H7 (cell line): ENCODE results near the gene CCNC. TPM values are rescaled to one million over a fixed set of nuclear protein-coding genes. Genes with fewer than 3 reads are reported as not detected.
"Not testable (repeated sequence)": the region's sequence is repeated elsewhere in the genome, so short reads cannot be mapped to it uniquely, and the experiment has no call there.

Experiments used
- DNase-seq: peaks from one replicate; pipeline ENCODE4 v3.0.0; 2012
- H3K27me3 ChIP-seq: 2 replicates; pipeline ENCODE4 v1.6.0; 2011; ENCODE audit warnings: mild to moderate bottlenecking, low read length; ENCODE audit not compliant: control insufficient read depth, insufficient read depth
- H3K36me3 ChIP-seq: replicated peaks from 2 replicates; pipeline ENCODE4 v1.5.1; 2011; ENCODE audit warnings: low read length; ENCODE audit not compliant: control insufficient read depth, insufficient read depth
- H3K4me3 ChIP-seq: 2 replicates; pipeline ENCODE4 v1.5.1; 2011; ENCODE audit warnings: low read depth, mild to moderate bottlenecking, control low read depth, low read length, moderate library complexity; ENCODE audit not compliant: insufficient read depth
- total RNA-seq: library from RNA; depleted of rRNA; stranded (reverse); fragments of >200 nt; shearing (Covaris generic); gene quantifications from 2 replicates; pipeline ENCODE4 v1.2.3, GENCODE V29; 2014

Gene CCNC
- total RNA-seq, 1 experiment from 2014 or later, result 127 TPM

- Histone ChIP-seq H3K4me3 (no peak overlapping the region), H3K27me3 (peaks cover 100% of the 10 kb centered on the region), H3K36me3 (no peaks in the 10 kb centered on the region)
- DNase-seq, result no peak
These were observed 37.6 kb upstream of the CCNC start for GRCh38 chr6:99605911-99606655.

GRCh38 chr6:99605074-99605734, 36.7 kb upstream of the CCNC start:
- peak; percentile 67 for DNase-seq
- Histone ChIP-seq H3K36me3 (no peaks in the 10 kb centered on the region), H3K27me3 (peaks cover 100% of the 10 kb centered on the region), H3K4me3 (no peak overlapping the region)

GRCh38 chr6:99604166-99605073, 36.0 kb upstream of the CCNC start:
- peaks cover 99% of the 10 kb centered on the region for H3K27me3 ChIP-seq
- H3K36me3 ChIP-seq, result no peaks in the 10 kb centered on the region
- no peak overlapping the region for H3K4me3 ChIP-seq
- DNase-seq, result peak; percentile 60

- Histone ChIP-seq H3K4me3 (peak overlapping the region; percentile 9; the same call in 1 of the 2 replicates), H3K27me3 (peaks cover 98% of the 10 kb centered on the region), H3K36me3 (no peaks in the 10 kb centered on the region)
- DNase-seq, result peak; percentile 88
These were observed 35.1 kb upstream of the CCNC start for GRCh38 chr6:99603421-99604165.

GRCh38 chr6:99602520-99603420, 34.3 kb upstream of the CCNC start:
- DNase-seq, result peak; percentile 45
- H3K36me3 ChIP-seq, result no peaks in the 10 kb centered on the region
- peaks cover 98% of the 10 kb centered on the region for H3K27me3 ChIP-seq
- peak overlapping the region; percentile 2; the same call in 1 of the 2 replicates for H3K4me3 ChIP-seq

- not testable (repeated sequence) for H3K4me3 ChIP-seq, H3K36me3 ChIP-seq, DNase-seq
- H3K27me3 ChIP-seq, result peaks cover 97% of the 10 kb centered on the region
These were observed 26.2 kb upstream of the CCNC start for GRCh38 chr6:99594696-99595095.

- H3K36me3 ChIP-seq, result no peaks in the 10 kb centered on the region
- H3K27me3 ChIP-seq, result peaks cover 99% of the 10 kb centered on the region
- DNase-seq, result no peak
- no peak overlapping the region for H3K4me3 ChIP-seq
These were observed 24.4 kb upstream of the CCNC start for GRCh38 chr6:99592900-99593299.

- DNase-seq, result no peak
- Histone ChIP-seq H3K4me3 (no peak overlapping the region), H3K27me3 (peaks cover 95% of the 10 kb centered on the region), H3K36me3 (no peaks in the 10 kb centered on the region)
These were observed 23.4 kb upstream of the CCNC start for GRCh38 chr6:99591673-99592364.

- no peak overlapping the region for H3K4me3 ChIP-seq
- no peaks in the 10 kb centered on the region for H3K36me3 ChIP-seq
- peak; percentile 72 for DNase-seq
- peaks cover 91% of the 10 kb centered on the region for H3K27me3 ChIP-seq
These were observed 22.5 kb upstream of the CCNC start for GRCh38 chr6:99590728-99591672.

GRCh38 chr6:99589907-99590493, 21.5 kb upstream of the CCNC start:
- Histone ChIP-seq H3K27me3 (peaks cover 90% of the 10 kb centered on the region), H3K4me3 (no peak overlapping the region), H3K36me3 (no peaks in the 10 kb centered on the region)
- DNase-seq, result no peak

GRCh38 chr6:99589290-99589672, 20.8 kb upstream of the CCNC start:
- Histone ChIP-seq H3K36me3 (no peaks in the 10 kb centered on the region), H3K4me3 (peak overlapping the region; percentile 31; the same call in 1 of the 2 replicates), H3K27me3 (peaks cover 90% of the 10 kb centered on the region)
- DNase-seq, result peak; percentile 72
